B cell (primary cell): Measurements from ENCODE around the gene SLC43A2. TPM values are rescaled to one million over a fixed set of nuclear protein-coding genes. Genes with fewer than 3 reads are reported as not detected.

Experiments used
- ATAC-seq: fragments of 200-7000 bp; cut with Tn5 transposase; one replicate; pipeline ENCODE4 v1.10.0; 2021; ENCODE audit warnings: low read depth, mild to moderate bottlenecking, moderate number of reproducible peaks, moderate library complexity
- CTCF ChIA-PET: fragments of 350-600 bp; sonication (Branson Sonifier 250); formaldehyde crosslinking; loops from one replicate; lab custom pipeline; 2021; ENCODE audit warnings: antibody characterized with exemption, inconsistent platforms; lab: Charles Lee
- POLR2A ChIA-PET: fragments of 350-600 bp; sonication (Branson Sonifier 250); formaldehyde crosslinking; loops from one replicate; lab custom pipeline; 2021; ENCODE audit warnings: antibody characterized with exemption; lab: Charles Lee
- DNase-seq: peaks from one replicate; pipeline ENCODE4 v3.0.0; 2013
- H2AFZ ChIP-seq: 2 replicates; pipeline ENCODE4 v1.6.1; 2012; ENCODE audit warnings: mild to moderate bottlenecking, low read depth, low read length; ENCODE audit not compliant: insufficient read depth, poor library complexity, severe bottlenecking
- H3K27ac ChIP-seq, 2 donors: 1 replicate in 1 of 2; 2 replicates in 1 of 2; pipeline ENCODE4 v1.5.1; 2012 to 2013; ENCODE audit warnings: low read length in 2 of 2, mild to moderate bottlenecking in 2 of 2, moderate library complexity in 1 of 2
- H3K27me3 ChIP-seq, 4 experiments: fragments of 200-600 bp in 1 of 4; sonication (generic) in 1 of 4; replicated peaks in 1 of 4; 1 replicate in 2 of 4; 2 replicates in 2 of 4; pipeline versions ENCODE4 v1.6.1 to v1.7.0; 2013 to 2016; ENCODE audit warnings: low read length in 3 of 4, mild to moderate bottlenecking in 2 of 4, mixed read lengths in 1 of 4, moderate library complexity in 1 of 4; ENCODE audit not compliant: insufficient read depth in 4 of 4, control insufficient read depth in 3 of 4; ENCODE audit errors: control extremely low read depth in 1 of 4
- H3K36me3 ChIP-seq, 2 experiments: replicated peaks in 1 of 2; 1 replicate in 1 of 2; 2 replicates in 1 of 2; pipeline versions ENCODE4 v1.6.1 to v1.7.1; 2013; ENCODE audit warnings: low read length in 1 of 2; ENCODE audit not compliant: insufficient read depth in 2 of 2, control insufficient read depth in 1 of 2; ENCODE audit errors: control extremely low read depth in 1 of 2, extremely low read depth in 1 of 2
- H3K4me1 ChIP-seq, 2 donors: fragments of 200-600 bp in 1 of 2; sonication (generic) in 1 of 2; 1 replicate in 1 of 2; 2 replicates in 1 of 2; pipeline versions ENCODE4 v1.5.1 to v1.6.1; 2013 to 2017; ENCODE audit warnings: low read length in 2 of 2; ENCODE audit not compliant: control insufficient read depth in 2 of 2, insufficient read depth in 2 of 2
- H3K4me2 ChIP-seq: replicated peaks from 2 replicates; pipeline ENCODE3; 2012; ENCODE audit warnings: mild to moderate bottlenecking, low read depth, low read length; ENCODE audit not compliant: poor library complexity, severe bottlenecking
- H3K4me3 ChIP-seq, 5 experiments: fragments of 200-600 bp in 1 of 5; sonication (generic) in 1 of 5; 1 replicate in 3 of 5; 2 replicates in 2 of 5; pipeline versions ENCODE4 v1.5.1 to v1.7.0; 2011 to 2016; ENCODE audit warnings: low read length in 4 of 5, mild to moderate bottlenecking in 4 of 5, low read depth in 2 of 5, control low read depth in 1 of 5, moderate library complexity in 1 of 5; ENCODE audit not compliant: insufficient read depth in 1 of 5; ENCODE audit errors: control extremely low read depth in 1 of 5, extremely low read depth in 1 of 5
- H3K79me2 ChIP-seq: fragments of 200-600 bp; sonication (generic); one replicate; pipeline ENCODE4 v1.6.0; 2016; ENCODE audit warnings: low read length; ENCODE audit not compliant: control insufficient read depth, insufficient read depth
- H3K9ac ChIP-seq: fragments of 200-600 bp; sonication (generic); 2 replicates; pipeline ENCODE4 v1.6.1; 2017; ENCODE audit warnings: mild to moderate bottlenecking, low read length, moderate library complexity
- H3K9me3 ChIP-seq, 3 donors: one replicate each; pipeline versions ENCODE4 v1.6.1 to v1.7.1; 2013; ENCODE audit warnings: low read length in 2 of 3; ENCODE audit not compliant: control insufficient read depth in 2 of 3, insufficient read depth in 1 of 3; ENCODE audit errors: control extremely low read depth in 1 of 3
- H4K20me1 ChIP-seq: 2 replicates; pipeline ENCODE4 v1.6.0; 2012; ENCODE audit warnings: mild to moderate bottlenecking, low read length; ENCODE audit not compliant: insufficient read depth, control insufficient read depth, poor library complexity, severe bottlenecking
- H3K27ac Mint-ChIP-seq: one replicate; pipeline ENCODE4 v1.8.0; 2021; ENCODE audit warnings: mixed read lengths
- H3K27me3 Mint-ChIP-seq: one replicate; pipeline ENCODE4 v1.8.0; 2021; ENCODE audit warnings: mixed read lengths
- H3K4me1 Mint-ChIP-seq: one replicate; pipeline ENCODE4 v1.8.0; 2021; ENCODE audit warnings: mixed read lengths
- H3K4me3 Mint-ChIP-seq: one replicate; pipeline ENCODE4 v1.8.0; 2021; ENCODE audit warnings: mixed read lengths
- H3K9me3 Mint-ChIP-seq: one replicate; pipeline ENCODE4 v1.8.0; 2022; ENCODE audit warnings: mixed read lengths; ENCODE audit not compliant: insufficient read depth
- CTCF ChIP-seq: fragments of 200-600 bp; IDR thresholded peaks from one replicate; pipeline ENCODE4 v1.8.0; 2022; ENCODE audit warnings: antibody characterized with exemption, mild to moderate bottlenecking
- EZH2 ChIP-seq: IDR thresholded peaks from 2 replicates; pipeline ENCODE4 v1.6.1; 2012; ENCODE audit warnings: borderline replicate concordance, low read depth, mild to moderate bottlenecking, moderate library complexity, low read length; ENCODE audit not compliant: insufficient read depth, poor library complexity, severe bottlenecking
- WGBS: methylation state at CpG from one replicate; pipeline ENCODE4 v1.1.5; 2013; ENCODE audit warnings: missing lambda C conversion rate; ENCODE audit not compliant: insufficient coverage; 5-methylcytosine and 5-hydroxymethylcytosine counted together
- intact Hi-C: fragments of 100-400 bp; cut with micrococcal nuclease; formaldehyde crosslinking; loops from one replicate; pipeline ENCODE4 v1.10.0; 2022
- polyA plus RNA-seq: library from polyadenylated mRNA; depleted of rRNA; stranded (reverse); fragments of >200 nt; gene quantifications from 2 replicates; pipeline ENCODE4 v1.2.3, GENCODE V29; 2012
- total RNA-seq, 2 donors: library from RNA; stranded (reverse); fragments of 120-200 nt in 1 of 2; gene quantifications; 1 replicate in 1 of 2; 2 replicates in 1 of 2; pipeline versions ENCODE4 v1.2.3 to v1.2.4, GENCODE V29; 2013 to 2022

Gene SLC43A2
- total and polyA plus RNA-seq, 2 donors (not counting 1 experiment from before 2014, with no cell fraction given): 26.2 to 204 TPM

GRCh38 chr17:1607971-1608320, 20.7 kb downstream of the SLC43A2 start:
- ChIA-PET CTCF (interaction anchor here (0.8 to 1.7 kb wide), 6 partner anchors 8 to 243 kb away, joined by 3 to 8 read pairs (median 4); no protein-coding TSS in a partner anchor), POLR2A (interaction anchor here (0.9 to 2.3 kb wide), 8 partner anchors 10 to 46 kb away, joined by 3 to 16 read pairs (median 4); partner anchors contain the start of genes PITPNA and SLC43A2)
- no peak for TF ChIP-seq CTCF
- TF ChIP-seq EZH2: no peak
- no peaks in the 10 kb centered on the region for H3K27me3 Mint-ChIP-seq
- H3K4me3 ChIP-seq: no peak overlapping the region
- H3K27ac ChIP-seq: no peak overlapping the region
- H3K36me3 ChIP-seq: peaks cover 0 to 34% of the 10 kb centered on the region in 2 experiments
- H3K4me1 Mint-ChIP-seq: peaks cover 27% of the 10 kb centered on the region
- peak overlapping the region; percentile 72 for H3K4me3 Mint-ChIP-seq
- H3K79me2 ChIP-seq: peaks cover 22% of the 10 kb centered on the region
- H3K9me3 ChIP-seq: no peaks in the 10 kb centered on the region
- DNase-seq (no peak), ATAC-seq (no peak)
- intact Hi-C loops: loop anchor here (1.0 to 2.0 kb wide), 2 partner anchors 15 to 21 kb away; partner anchors contain the start of gene SLC43A2
- peaks cover 0 to 19% of the 10 kb centered on the region in 2 donors for H3K4me1 ChIP-seq
- peaks cover 22% of the 10 kb centered on the region for H4K20me1 ChIP-seq
- no peak overlapping the region for H3K4me2 ChIP-seq
- peak overlapping the region; percentile 83 for H3K27ac Mint-ChIP-seq
- H3K9ac ChIP-seq: no peak overlapping the region
- WGBS: 89% methylated on average over 5 of the region's 5 CpGs
- no peaks in the 10 kb centered on the region for H3K27me3 ChIP-seq
- no peaks in the 10 kb centered on the region for H3K9me3 Mint-ChIP-seq
- H2AFZ ChIP-seq: no peak overlapping the region

GRCh38 chr17:1606352-1606985, 22.2 kb downstream of the SLC43A2 start:
- H3K4me2 ChIP-seq: peak overlapping the region; percentile 37
- ChIA-PET POLR2A (interaction anchor here (0.6 to 2.3 kb wide), 9 partner anchors 8 to 32 kb away, joined by 4 to 16 read pairs (median 6); partner anchors contain the start of gene SLC43A2), CTCF (interaction anchor here (0.6 to 1.3 kb wide), 3 partner anchors 9 to 34 kb away, joined by 3 to 5 read pairs (median 3); no protein-coding TSS in a partner anchor)
- Mint-ChIP-seq H3K27ac (peak overlapping the region; percentile 83), H3K4me3 (peak overlapping the region; percentile 72), H3K9me3 (no peaks in the 10 kb centered on the region), H3K4me1 (peaks cover 27% of the 10 kb centered on the region), H3K27me3 (no peaks in the 10 kb centered on the region)
- peaks cover 0 to 29% of the 10 kb centered on the region in 2 experiments for H3K36me3 ChIP-seq
- H2AFZ ChIP-seq: no peak overlapping the region
- intact Hi-C loops: loop anchor here (2.0 kb wide), 1 partner anchor 22 kb away; the partner anchor contains the start of gene SLC43A2
- no peak overlapping the region for H3K4me3 ChIP-seq
- peaks cover 17% of the 10 kb centered on the region for H3K79me2 ChIP-seq
- no peak for ATAC-seq
- peaks cover 26% of the 10 kb centered on the region for H4K20me1 ChIP-seq
- H3K27ac ChIP-seq: no peak overlapping the region
- peak; percentile 18 for DNase-seq
- H3K27me3 ChIP-seq: no peaks in the 10 kb centered on the region
- TF ChIP-seq CTCF (no peak), EZH2 (no peak)
- peaks cover 0 to 7% (median 0%) of the 10 kb centered on the region in 3 donors for H3K9me3 ChIP-seq
- H3K9ac ChIP-seq: no peak overlapping the region
- WGBS: 71% methylated on average over 23 of the region's 26 CpGs
- H3K4me1 ChIP-seq: peaks cover 0 to 19% of the 10 kb centered on the region in 2 donors
